Stimulated activated CD4-positive, alpha-beta T cell treated with anti-CD3 and anti-CD28 coated beads, Interleukin-12 subunit alpha, Interleukin-12 subunit beta, amount 100 ng/mL, for 4 hours (primary cell): Measurements from ENCODE around the gene RBMS3.

ENCODE experiments used
- DNase-seq: peaks from one replicate; pipeline ENCODE4 v3.0.0-alpha.2; 2020

Gene RBMS3

DNA sequence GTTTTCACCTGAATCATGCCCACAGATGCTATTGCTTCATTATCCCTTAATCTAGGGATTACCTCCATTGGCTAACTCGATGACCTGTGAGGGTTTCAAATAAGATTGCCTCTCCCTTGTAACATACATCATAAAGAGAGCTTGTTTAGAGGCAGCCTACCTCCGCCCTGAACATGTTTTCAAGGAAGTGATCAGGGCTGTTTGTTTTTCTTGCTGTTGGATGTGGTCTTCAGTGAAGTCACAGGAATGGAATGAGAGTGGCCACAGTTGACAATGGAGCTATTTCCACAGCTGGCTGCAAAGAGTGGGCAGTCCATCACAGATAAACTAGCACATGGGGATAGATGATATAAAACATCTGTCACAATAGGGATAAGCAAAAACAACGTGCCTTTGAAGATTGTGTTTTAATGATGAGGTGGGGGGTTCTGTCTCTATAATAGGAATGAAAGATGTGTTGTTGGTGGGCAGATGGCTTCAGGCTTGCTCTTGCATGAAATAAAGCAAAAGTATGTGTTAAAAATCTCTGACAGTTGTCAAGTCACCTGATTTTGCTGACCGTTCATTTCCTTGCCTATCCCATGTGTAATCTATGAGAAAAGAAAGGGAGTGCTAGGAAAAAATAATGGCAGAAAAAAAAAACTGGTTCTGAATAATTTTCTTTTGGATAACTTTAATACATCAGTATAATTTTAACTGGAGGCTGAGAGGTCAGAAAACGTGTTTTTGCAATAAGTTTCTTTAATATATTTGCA lies 642.3 kb downstream of the RBMS3 start:
- no peak for DNase-seq

DNA sequence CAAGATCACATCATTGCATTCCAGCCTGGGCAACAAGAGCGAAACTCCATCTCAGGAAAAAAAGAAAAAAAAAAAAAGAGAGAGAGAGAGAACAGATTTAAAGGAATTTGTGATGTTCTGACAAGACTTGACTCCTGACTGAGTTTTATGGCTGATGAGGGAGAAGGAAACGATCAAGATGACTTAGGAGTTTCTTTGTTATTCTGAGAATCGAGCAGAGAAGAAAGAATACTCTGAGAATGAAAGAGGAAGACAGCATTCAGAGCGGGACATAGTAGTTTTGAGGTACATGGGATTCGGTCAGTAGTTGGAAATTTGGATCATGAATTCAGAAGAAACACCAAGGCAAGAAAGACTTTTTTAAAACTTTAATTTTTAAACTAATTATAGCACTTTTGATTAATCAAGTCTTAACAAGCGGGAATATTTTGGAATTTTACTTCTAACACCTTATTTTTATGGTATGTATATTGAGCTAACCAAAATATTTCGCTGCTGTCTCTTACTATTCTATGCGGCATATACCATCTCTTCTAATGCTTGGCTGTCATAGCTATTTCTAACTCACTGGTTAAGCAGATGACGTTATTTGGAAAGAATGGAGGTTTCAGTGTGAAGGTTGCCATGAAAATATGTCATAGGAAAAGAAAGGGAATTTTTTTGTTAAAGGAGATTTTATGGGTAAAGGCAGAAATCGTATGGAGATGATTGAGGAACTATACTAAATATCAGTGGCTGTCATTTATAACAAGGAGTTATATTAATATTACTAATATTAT lies 644.1 kb downstream of the RBMS3 start:
- DNase-seq, result no peak

DNA sequence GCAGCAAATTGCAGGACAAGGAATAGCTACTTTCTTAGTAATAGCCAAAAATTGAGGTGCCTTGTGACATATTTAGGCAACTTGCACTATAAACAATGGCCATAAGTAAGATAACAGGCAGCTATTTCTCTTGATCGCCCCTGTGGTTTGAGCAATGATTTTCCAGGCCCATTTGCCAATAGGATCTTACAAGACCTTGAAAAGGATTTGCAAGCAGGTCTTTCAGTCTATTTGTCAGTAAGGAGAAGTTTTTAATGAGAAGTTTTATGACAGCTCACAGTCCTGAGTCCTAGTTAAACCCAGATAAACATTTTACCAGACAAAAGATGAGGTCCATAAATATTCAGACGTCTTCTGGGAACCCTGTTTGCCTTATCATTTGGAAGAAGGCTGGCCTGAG lies 645.5 kb downstream of the RBMS3 start:
- DNase-seq, result no peak

DNA sequence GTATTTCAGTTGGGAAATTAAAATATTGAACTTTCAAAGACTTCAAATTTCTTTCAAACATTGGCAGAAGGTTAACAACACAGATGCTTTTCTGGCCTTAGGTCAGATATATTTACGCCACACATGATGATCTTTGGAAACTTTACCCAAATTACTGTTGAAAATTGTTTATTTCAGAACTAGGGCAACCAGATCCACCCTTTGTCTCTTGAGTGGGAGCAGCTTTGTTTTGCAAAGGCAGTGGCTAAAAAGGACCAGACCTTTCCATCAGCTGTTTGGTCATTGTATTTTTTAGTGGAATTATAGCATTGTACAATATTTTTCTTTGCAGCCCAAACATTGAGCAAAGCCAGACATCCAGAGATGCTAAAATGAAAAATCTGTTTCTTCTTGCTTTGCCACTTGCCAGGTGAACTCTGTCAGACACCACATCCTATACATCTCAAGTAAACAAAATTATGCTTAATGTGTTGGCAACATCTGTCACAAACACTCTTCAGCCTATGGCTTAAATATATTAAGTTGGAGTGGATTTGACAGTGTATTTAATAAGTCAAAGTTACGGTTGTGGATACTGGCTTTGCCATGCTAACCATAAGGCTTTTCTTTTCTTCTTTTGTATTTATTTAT lies 651.9 kb downstream of the RBMS3 start:
- DNase-seq, result no peak

DNA sequence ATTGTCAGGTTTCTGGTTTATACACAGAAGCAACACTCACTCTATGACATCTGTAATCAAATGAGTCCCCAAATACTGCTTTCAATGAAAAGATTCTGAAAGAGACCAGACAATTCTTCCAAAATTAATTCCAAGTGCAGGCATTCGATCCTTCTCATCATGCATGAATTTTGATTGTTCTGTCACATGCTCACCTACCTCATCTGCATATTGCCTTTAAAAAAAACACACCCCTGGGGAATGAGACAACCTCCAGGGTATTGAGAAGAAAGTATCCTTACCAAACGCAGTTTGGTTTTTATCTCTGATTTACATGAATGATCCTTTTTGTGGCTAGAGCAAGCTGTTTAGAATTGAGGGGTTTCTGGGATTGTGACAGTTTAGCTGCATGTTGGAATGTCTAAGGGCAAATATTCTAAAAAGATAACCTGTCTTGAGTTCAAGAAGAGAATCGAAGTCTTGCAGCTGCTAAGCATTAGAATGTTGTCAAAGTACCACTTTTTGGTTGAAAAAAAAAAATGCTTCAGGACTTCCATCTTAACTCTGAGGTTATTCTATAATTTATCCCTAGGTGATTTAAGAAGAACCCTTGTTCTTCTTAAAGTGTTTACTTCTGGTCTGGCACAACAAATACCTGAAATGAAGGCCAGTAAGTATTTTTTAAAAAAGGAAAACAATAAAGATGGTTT lies 653.1 kb downstream of the RBMS3 start:
- no peak for DNase-seq

DNA sequence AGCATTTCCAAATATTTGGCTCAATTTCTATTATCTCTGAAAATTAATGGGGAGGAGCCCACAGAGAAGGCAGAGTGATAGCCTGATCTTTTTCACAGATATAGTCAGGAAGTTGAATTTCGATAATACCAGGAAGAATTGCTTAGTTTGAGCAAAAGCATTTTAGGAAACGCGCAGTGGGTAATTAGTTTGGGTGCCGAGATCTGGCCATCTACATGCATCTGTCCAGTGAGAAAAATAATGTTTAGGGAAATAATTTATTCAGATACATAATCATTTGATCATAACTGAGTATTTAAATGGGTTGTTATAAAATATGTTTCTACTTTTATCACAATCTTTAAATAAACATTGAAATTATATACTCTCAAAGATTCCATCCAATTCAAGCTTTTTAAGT lies 653.9 kb downstream of the RBMS3 start:
- no peak for DNase-seq

DNA sequence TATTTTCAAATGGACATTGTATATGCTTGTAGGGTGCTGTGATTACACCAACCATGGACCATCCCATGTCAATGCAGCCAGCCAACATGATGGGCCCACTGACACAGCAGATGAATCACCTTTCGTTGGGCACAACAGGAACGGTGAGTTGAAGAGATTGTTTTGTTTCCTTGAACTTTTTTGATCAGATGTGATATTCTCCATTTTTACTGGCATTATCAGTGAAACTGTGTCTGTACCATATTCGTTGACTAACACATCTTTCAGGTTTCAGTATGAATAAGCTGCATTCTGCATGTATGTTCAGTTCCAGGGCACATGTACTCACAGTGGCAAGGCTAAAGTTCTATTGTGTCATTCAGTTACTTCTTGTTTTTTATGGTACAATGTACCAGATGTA lies 655.2 kb downstream of the RBMS3 start:
- no peak for DNase-seq

DNA sequence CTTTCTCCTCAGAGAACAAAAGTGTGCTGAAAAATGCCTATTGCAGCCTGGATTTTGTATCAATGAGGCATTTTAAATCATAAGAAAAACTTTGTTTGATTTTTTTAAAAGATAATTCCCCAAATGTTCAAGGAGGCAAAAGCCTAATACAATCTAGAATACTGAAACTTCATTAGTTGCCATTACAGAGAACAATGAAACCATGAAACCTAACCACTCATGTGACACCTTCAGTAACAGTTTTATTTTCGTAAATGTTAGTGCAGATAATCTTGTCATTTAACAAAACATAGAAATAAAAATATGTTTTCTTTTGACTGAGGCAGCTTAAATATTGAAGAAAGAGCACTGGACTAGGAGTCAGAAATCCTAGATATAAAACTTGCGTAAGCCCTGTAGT lies 655.9 kb downstream of the RBMS3 start:
- DNase-seq, result no peak

DNA sequence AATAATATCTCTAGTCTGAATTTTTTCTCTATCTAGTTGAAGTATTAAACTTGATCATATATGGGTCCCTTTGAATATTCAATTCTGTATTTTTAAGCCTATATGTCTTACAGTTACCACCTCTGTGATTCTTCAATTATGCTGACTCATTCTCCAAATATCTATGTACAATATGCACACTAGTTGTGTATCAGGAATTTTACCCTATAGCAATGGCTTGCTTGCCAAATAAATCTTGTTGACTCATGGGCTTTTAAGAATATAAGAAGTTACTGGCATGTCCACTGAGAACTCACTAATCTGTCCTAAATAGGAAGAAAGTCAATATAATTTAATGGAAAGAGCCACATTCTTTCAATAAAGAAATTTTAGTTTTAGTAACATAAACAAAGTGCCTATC lies 656.3 kb downstream of the RBMS3 start:
- DNase-seq, result no peak

DNA sequence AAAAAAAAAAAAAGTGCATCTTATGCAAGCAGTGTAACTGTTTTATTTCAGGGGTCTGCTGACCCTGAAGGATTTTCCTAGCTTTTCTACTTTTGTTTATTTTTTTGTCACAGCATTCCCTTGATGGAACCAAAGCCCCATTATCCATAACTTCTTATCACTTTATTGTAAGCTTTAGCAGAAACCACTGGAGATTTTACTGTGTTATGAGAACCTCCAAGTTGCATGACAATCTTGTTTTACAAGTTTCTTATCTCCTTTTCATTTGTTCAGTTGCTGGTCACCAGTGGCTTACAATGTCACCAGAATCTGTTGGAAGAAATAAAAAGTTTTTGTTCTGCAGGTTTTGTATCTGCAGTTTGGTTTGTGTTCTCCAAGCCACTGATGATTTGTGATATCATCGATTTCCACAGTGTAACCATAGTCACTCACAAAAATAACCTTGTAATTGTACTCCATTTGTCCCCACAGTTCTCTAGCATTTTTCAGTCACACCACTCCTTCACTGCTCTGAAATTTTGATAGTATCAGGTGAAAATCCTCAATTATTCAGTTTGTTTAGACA lies 660.0 kb downstream of the RBMS3 start:
- DNase-seq, result no peak

DNA sequence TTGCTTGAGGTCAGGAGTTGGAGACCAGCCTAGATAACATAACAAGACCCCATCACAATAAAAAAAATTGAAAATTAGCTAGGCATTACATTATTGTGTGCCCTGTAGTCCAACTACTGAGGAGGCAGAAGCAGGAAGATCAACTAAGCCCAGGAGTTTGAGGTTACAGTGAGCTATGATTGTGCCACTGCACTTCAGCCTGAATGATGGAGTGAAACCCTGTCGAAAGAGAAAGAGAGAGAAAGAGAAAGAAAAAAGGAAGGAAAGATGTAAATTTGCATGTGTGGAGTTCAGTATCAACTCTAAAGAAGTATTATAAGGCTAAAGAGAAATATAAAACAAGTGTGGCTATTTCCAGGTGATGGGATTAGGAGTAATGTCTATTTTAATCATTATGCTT lies 661.4 kb downstream of the RBMS3 start:
- no peak for DNase-seq

DNA sequence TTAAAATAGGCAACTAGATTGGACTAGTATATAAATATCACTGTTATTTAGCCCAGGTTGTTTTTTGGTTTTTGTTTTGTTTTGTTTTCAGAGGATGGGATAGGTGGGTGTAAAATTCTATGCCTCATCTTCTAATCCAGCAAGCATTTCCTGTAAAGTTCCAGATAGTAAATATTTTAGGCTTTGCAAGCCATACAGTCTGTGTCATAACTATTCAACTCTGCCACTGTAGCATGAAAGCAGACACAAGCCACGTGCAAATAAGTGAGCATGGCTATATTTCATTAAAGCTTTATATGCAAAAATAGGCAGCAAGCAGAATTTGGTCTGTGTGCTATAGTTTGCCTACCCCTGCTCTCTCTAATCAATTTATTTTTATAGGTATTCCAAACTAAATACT lies 668.3 kb downstream of the RBMS3 start:
- DNase-seq, result no peak

DNA sequence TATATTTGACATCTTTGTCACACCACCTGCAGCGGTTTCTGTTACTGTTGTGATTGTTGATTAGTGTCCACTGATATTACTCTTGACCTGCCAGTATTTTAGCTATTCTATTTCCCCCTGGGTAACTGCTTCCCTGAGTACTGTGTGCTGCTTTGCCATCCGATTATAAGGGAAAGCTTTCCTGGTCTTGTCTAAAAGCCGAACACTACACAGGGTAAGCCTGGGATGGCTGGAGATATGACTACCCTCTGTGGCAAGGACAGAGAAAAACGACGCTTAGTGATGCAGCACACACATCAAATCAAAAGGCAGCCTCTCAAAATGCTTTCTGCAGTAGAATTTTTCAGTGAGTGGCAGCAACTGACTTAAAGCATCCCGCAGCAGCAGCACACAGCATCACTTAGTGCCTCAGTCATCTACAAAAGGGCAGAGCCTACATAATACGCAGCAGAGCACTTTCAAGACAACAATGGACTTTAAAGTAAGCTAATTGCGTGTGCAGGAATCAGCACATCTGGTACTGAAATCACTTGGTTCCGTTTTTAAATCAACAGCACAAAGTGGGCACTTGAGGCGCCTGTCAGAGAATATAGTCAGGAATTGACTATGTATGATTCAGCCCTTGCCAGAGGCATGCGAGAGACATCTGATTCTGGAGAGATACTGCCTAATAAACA lies 669.2 kb downstream of the RBMS3 start:
- DNase-seq, result no peak

DNA sequence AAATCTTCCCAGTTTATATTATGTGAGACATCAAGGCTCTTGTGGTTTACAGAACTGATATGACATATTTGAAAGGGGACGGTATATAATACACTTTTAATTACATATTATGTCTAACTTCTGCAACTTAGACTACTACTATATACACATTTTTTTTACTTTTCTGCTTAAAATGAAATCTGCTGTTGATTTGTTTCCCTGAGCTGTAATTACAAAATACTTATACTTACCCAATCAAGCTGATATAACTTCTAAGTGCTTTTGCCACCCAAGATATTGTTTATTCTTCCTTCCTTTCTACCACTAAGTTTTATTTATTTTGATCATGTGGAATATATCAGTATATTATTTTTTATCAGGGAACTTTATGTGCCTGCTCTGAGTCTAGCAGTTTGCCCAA lies 671.6 kb downstream of the RBMS3 start:
- DNase-seq, result no peak

DNA sequence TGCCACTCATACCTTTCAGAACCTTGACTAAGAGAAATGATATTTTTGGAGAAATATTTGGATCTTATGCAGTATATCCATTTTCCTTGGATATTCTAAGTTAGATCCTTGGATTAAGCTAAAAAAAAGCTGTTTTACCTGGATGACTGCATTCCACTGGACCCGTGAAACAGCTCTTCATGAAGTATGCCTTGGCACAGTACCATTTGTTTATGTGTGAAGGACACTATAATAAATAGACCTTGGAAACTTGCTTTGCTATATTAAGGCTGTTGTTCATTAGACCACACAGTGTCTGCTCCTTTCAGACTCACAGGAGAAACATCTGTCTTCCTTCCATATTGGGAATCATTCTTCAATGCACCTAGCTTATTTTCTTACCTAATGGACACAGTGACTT lies 674.5 kb downstream of the RBMS3 start:
- no peak for DNase-seq

DNA sequence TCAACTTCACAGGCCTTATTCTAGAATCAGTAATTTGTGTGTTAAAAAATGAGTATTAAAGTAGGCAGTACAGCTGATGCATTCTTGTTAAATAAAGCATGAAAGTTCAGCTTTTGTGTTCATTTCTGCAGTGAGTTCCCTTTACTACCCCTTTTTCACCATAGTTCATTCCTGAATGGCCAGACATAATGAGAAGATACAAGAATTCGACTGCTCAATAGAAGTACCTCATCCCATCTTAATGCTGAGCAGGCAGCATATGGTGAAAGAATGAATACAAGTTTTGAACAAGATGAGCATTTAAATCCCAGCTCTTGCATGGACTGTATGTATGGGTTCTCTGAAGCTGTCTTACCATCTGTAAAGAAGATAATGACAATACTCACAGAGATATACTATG lies 677.9 kb downstream of the RBMS3 start:
- DNase-seq, result no peak

DNA sequence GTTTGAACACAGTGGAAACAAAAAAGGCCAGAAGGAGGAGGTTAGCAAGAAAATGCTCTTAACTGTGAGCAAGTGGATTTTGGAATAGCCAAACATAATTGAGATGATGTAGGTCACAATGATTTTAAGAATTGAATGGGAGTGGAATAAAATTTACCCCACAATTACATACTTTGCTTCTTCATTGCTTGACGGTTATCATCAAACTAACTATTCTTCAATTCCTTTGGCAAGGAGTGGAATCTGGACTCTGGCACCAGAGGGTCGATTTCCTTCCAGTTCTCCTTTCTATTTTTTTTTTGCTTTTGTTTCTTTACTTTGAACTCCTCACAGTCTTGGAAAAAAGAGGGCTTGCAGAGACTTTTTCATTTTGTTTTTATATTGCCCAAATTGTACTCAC lies 691.0 kb downstream of the RBMS3 start:
- no peak for DNase-seq

DNA sequence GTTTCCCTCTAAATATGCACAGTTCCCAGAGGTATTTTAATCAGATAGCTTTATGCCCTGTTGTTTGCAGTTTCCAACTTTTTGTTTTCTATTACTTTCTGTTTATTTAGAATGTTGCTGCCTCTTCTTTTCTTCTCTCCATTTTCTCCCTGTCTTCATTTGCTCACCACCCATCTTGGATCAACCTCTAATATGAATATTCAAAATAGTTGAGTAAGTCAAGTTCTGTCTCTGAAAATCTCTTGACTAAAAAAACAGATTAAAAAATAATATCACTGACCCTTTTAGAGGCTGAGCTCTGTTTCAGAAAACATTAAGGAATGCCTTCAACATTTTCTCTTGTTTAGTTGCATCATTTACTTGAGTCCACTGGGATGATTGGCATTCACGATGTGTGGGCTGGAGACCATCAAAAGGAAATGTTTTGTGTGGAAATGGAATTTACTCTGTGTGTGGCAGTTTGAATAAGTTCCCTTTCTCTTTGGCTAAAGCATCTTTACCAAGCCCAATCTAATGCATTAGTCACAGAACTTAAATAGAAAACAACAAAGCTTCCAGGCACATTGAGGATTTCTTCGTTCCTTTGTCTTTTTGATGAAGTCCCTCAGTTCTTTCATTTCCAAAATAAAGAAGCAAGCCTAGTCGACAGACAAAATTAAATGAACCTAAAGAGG lies 691.6 kb downstream of the RBMS3 start:
- DNase-seq, result no peak

DNA sequence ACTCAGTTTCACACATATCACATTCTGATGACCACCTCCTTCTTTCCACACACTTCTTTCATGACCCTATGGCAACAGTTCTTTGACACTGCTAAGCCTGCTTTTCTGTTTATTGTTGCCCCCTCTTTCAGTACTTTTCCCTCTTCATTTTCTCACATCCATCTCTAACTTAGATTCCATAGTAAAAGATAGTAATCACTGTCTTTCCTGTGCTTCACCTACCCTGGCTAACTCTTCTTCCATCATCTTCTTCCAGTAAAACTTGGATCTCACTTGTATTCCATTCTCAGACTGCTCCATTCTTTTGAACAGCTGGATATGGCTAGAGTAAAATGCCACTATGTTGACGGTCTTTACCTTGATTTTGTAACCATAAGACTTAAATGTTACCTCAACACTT lies 692.9 kb downstream of the RBMS3 start:
- no peak for DNase-seq

DNA sequence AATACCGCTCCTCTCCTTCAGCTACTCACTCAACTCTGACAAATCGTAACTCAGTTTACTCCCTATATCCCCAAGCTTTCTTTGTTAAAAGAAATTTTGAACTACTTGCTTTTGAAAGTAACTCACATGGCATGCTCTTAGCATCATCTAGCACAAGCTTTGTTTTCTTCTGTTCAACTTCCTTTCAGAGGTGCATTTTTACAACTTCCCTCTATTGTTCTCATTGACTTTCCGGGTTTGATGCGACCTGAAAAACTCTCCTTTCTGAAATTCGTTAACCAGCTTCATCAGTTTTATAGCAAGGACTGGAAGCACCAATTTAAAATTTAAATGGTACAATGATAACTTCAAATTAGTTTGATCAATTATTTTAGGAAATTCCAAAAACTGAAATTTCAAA lies 696.0 kb downstream of the RBMS3 start:
- DNase-seq, result no peak

DNA sequence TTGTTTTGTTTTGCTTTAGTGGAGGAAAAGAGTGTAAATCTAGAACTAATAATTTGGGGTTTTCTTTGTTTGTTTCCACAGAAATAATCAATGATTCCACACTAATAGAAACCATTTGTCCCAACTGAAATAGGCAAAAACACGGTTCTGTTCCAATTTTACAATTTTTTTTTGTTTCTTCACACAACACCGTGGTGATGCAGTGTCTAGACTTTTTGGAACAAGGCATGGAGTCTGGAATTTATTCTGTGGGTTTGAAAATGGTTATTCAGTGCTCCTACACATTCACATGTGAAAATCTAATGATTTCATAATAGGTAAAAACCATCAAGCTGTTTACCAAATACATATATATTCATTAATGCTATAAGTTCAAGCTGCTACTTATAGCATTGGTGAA lies 696.5 kb downstream of the RBMS3 start:
- no peak for DNase-seq

DNA sequence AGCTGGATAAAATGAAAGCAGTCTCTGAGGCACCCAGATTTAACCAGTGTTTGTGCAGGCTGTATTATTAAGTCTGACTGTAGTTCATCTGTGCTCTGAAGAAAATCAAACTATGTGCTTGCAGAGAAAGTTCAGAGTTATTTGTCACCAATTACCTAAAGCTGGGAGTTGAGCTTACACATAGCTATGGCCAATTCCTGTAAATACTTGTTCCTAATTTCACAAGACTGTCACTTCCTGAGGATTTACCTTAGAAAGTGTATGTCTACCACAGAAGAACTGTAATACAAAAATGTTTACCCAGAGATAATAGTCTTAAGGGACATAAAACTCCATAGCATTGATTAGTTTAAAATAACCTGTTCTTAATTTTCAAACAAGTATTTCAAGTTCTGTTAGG lies 697.2 kb downstream of the RBMS3 start:
- no peak for DNase-seq
